ENCODE measurements around the gene FMNL2. TPM values are rescaled to one million over a fixed set of nuclear protein-coding genes. Genes with fewer than 3 reads are reported as not detected.
"Not testable (repeated sequence)": the region's sequence is repeated elsewhere in the genome, so short reads cannot be mapped to it uniquely, and the experiment has no call there.

The FMNL2 gene
- total RNA-seq = 129 TPM

- intact Hi-C loops (cut with DNase I) = loop anchor here (10.0 kb wide), 2 partner anchors 150 to 300 kb away; no protein-coding TSS in a partner anchor
- ATAC-seq (peak; percentile 90), DNase-seq (ENCODE audit: low spot score) (peak; percentile 91)
Measured at GRCh38 chr2:152335016-152335725, at the start of gene FMNL2. TSS of gene FMNL2 (plus strand) at chr2:152335174.

GRCh38 chr2:152292991-152293390 is 42.0 kb upstream of the FMNL2 start:
- DNase-seq (ENCODE audit: low spot score) (no peak), ATAC-seq (no peak)
- intact Hi-C loops (cut with DNase I) = no loop called here

DNA sequence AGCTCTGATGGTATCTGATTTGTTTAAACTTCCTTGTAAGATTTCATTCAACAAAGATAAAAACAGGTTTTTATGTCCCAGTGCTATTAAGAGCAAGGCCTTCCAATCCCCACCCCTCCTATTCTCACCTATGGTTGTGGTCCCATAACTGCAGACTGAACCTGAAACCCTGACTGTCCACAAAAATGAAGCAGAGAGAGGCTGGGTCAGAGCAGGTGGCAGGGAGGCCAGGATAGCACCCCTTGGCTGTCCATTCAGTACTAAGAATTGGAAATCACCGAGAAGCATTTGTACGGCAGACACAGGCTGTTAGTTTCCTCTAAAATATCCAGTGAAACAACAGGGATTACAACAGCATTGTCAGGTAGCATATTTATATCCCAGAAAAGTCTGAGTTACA is 37.3 kb upstream of the FMNL2 start:
- DNase-seq (ENCODE audit: low spot score) = no peak
- no peak for ATAC-seq
- intact Hi-C loops (cut with DNase I) = no loop called here

GRCh38 chr2:152298754-152299153 is 36.2 kb upstream of the FMNL2 start:
- intact Hi-C loops (cut with DNase I) = no loop called here
- no peak for DNase-seq (ENCODE audit: low spot score)
- no peak for ATAC-seq

- DNase-seq (ENCODE audit: low spot score) (no peak), ATAC-seq (no peak)
- intact Hi-C loops (cut with DNase I) = no loop called here
Measured at GRCh38 chr2:152301131-152301530, 33.8 kb upstream of the FMNL2 start.

GRCh38 chr2:152303951-152304350 is 31.0 kb upstream of the FMNL2 start:
- ATAC-seq = no peak
- no peak for DNase-seq (ENCODE audit: low spot score)
- intact Hi-C loops (cut with DNase I) = no loop called here

DNA sequence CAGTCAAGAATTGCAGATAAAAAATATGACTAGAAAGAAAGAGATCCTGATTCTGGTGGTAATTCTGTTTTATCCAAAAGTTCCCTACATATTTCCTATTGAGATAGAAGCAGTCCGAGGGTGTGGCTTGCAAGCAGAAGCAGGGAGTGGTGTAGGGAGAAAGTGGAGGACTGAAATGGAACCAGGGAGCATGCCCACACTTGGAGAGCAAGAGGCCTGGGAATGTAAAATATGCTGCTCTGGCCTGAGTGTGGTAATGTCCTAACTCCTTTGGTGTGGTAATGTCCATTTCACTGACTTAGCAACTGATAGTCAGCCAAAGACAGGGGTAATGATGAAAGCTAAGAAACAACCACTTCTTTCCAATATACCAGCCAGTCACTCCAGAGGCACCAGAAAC is 30.1 kb upstream of the FMNL2 start:
- intact Hi-C loops (cut with DNase I) = no loop called here
- DNase-seq (ENCODE audit: low spot score) (no peak), ATAC-seq (peak; percentile 45)

DNA sequence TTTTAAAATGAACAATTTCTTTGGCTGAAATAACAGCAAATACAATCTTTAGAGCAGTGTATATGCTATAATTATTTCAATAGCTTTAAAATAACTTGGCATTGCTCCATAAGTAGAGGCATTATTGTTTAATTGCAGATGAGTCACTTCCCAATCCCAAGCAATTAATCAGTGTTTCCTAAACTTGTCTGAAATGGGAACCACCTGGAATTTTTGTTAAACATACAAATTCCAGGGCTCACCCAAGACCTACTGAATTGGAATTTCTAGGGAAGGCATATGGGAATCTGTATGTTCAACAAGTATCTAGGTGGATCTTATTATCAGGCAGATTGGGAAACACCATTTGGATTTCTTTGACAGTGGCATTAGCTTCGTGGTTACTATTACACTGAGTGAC is 27.1 kb upstream of the FMNL2 start:
- intact Hi-C loops (cut with DNase I) = no loop called here
- ATAC-seq (no peak), DNase-seq (ENCODE audit: low spot score) (no peak)

DNA sequence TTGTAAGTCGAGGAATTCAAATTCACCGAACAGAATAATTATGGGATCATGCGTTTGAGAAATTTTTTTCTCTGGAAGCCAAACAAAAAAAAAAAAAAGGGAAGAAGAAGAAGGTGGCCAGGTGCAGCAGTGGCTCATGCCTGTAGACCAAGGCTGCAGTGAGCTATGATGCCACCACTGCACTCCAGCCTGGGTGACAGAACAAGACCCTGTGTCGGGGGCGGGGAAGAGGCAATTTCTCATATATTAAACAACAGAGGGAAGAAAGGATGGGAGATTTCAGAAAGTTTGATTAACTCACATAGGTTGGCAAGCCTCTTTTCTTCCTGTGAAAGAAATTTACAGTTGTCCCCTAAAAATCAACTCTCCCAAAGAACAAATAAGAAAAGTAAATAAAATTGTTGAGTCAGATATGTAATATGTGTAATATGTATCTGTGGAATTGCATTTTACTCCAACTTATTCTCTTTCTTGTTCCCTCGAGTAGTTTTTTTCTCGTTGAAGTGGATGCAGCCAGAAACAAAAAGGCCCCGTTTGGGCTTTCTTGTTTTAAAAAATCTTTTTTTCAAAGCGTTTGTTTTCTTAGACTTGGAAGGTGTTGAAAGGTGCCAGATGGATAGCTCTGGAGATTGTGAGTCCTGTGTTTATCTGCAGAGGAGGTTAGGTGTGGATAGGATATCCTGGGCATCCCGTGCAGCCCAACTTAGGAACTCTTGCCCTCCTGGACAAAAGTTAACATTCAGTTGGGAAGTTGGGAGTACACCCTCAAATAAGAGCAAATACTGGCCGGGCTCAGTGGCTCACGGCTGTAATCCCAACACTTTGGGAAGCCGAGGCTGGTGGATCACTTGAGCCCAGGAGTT is 25.4 kb upstream of the FMNL2 start:
- ATAC-seq (no peak), DNase-seq (ENCODE audit: low spot score) (no peak)
- intact Hi-C loops (cut with DNase I) = no loop called here

DNA sequence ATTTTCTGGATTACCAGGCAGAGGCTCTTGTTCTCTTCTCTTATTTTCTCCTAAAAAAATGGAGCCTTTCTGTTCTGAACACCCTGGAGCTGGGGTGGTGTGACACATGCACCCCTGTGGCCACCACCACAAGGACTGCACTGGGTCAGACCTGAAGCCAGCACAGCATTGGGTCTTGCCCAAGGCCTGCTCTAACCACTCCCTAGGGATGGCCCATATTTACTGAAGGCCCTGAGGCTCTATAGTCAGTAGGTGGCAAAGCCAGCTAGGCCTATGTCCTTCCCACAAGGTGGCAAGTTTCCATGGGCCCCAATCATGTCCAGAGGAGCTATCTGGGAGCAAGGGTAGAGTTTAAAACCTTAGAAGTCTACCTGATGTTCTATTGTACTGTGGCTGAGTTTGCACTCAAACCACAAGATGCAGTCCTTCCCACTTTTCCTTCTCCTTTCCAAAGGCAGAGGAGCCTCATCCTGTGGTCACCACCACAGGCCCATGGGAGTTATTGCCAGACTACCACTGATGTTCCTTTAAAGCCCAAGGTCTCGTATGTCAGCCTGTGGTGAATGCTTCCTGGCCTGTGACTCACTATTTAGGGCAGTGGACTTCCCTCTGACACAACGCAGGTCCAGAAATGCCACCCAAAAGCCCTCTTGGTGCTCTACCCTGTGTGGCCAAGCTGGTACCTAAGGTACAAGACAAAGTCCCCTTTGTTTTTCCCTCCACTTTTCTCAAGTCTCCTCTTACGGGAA is 15.0 kb upstream of the FMNL2 start:
- intact Hi-C loops (cut with DNase I) = no loop called here
- ATAC-seq = no peak
- DNase-seq (ENCODE audit: low spot score) = no peak

DNA sequence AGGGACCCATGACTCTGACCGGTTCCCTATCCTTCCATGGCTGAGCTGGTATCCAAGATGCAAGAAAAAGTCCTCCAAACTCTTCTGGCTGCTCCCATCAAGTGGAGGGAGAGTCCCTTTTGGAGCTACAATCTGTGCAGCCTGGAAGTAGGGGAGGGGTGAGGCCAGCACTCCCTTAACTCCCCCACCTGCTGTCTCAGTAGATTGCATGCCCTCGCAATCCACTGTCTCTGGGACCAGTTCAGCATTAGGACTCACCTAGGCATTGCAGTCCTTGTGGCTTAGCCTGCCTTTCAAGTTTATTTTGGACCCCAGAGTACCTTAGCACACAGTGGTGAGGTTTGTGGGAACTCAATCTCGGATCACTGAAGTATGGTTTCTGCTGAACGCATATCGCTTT is 14.2 kb upstream of the FMNL2 start:
- no peak for DNase-seq (ENCODE audit: low spot score)
- intact Hi-C loops (cut with DNase I) = no loop called here
- ATAC-seq = no peak

DNA sequence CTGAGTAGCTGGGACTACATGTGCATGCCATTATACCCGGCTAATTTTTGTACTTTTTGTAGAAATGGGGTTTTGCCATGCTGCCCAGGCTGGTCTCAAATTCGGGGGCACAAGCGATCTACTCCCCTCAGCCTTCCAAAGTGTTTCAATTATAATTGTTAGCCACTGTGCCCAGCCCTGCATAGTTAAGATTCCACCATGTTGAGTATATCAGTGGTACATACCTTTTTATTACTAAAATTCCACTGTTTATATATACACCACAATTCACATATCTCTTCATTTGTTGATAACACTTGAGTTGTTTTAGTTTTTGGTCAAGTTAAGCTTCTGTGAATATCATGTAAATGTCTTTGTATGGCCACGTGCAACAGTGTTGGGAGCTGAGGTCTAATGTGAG is 12.8 kb upstream of the FMNL2 start:
- intact Hi-C loops (cut with DNase I) = no loop called here
- ATAC-seq (no peak), DNase-seq (ENCODE audit: low spot score) (no peak)

DNA sequence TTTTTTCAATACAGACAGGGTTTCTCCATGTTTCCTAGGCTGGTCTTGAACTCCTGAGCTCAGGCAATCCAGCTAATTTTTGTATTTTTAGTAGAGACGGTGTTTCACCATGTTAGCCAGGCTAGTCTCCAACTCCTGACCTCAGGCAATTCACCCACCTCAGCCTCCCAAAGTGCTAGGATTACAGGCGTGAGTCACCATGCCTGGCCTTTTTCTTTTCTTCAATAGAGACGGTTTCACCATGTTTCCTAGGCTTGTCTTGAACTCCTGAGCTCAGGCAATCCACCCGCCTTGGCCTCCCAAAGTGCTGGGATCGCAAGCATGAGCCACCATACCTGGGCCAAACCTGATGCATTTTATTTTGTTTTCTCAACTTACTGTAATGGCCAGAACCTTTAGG is 9.8 kb upstream of the FMNL2 start:
- ATAC-seq; DNase-seq (ENCODE audit: low spot score); intact Hi-C loops (cut with DNase I): not testable (repeated sequence)

- intact Hi-C loops (cut with DNase I) = no loop called here
- ATAC-seq (no peak), DNase-seq (ENCODE audit: low spot score) (no peak)
Measured at GRCh38 chr2:152326710-152327109, 8.3 kb upstream of the FMNL2 start.

GRCh38 chr2:152328013-152328412 is 7.0 kb upstream of the FMNL2 start:
- intact Hi-C loops (cut with DNase I) = no loop called here
- no peak for DNase-seq (ENCODE audit: low spot score)
- no peak for ATAC-seq

DNA sequence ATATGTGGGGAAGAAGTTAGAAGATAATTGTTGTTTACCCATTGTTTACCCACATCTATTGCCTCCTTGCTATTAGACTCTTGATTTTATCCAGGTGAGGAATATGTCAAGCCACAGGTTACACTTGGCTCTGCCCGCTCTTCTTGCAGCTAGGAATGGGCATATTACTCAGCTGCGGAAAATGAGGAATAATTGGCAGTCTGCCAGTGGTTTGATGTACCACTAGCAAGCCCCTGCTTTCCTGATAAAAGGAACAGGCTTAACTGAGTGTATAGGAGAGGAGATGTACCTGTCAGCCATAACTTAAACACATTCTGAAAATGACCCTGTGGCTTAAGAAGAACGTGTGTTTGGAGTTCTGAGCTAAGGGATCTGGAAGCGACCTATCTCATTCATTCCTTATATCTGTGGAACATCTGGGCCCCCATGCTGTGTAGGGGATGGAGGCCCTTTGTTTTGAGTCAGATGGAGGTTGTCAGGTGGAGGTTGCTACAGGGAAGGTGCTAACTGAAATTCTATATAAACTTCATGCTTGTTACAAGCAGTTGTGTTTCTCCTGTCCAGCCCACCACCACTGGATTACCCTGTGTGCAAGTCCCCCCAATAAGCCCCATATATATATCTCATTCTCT is 4.6 kb upstream of the FMNL2 start:
- ATAC-seq (no peak), DNase-seq (ENCODE audit: low spot score) (no peak)
- intact Hi-C loops (cut with DNase I) = loop anchor here (10.0 kb wide), 2 partner anchors 146 to 304 kb away; no protein-coding TSS in a partner anchor

DNA sequence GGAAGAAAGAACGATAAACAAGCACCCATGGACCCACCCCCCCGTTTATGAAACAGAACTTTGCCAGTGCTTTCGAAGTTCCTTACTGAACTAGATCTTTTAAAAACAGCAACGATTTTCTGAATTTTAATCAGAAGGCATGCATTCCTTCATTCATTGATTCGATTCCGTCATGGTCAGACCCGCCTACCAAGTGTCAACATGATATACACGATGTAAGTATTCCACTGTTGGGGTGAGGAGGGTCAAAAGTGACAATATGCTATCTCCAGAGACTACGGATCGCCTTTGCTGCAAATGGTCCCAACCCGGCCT is 316 bp upstream of the FMNL2 start:
- intact Hi-C loops (cut with DNase I) = loop anchor here (10.0 kb wide), 2 partner anchors 150 to 300 kb away; no protein-coding TSS in a partner anchor
- no peak for ATAC-seq

DNA sequence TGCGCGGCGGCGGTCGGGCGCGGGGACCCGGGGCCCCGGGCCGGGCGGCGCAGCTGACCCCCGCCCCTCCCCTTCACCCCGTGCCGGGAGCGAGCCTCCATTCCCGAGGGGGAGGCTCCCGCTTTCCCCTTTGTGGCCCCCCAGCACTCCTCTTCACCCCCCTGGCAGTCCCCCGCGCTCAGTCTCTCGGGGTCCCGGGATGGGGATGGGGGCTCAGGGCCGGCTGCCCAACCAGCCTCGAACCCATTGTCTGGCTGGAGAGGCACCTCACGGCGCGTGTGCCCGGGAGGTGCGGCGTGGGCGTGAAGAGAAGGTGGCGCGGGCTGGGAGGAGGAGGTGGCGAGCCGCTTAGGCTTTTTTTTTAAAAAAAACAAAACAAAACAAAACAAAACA is 748 bp downstream of the FMNL2 start:
- peak; percentile 65 for DNase-seq (ENCODE audit: low spot score)
- intact Hi-C loops (cut with DNase I) = loop anchor here (10.0 kb wide), 2 partner anchors 151 to 299 kb away; no protein-coding TSS in a partner anchor
- no peak for ATAC-seq

More for the DNA sequence above, 316 bp upstream of the FMNL2 start:
- no peak for DNase-seq (ENCODE audit: low spot score)
